ENCODE data around the gene TTLL6.
A peak's percentile ranks its signal among the peaks of the same experiment; 100 is the strongest.

Gene TTLL6

DNA sequence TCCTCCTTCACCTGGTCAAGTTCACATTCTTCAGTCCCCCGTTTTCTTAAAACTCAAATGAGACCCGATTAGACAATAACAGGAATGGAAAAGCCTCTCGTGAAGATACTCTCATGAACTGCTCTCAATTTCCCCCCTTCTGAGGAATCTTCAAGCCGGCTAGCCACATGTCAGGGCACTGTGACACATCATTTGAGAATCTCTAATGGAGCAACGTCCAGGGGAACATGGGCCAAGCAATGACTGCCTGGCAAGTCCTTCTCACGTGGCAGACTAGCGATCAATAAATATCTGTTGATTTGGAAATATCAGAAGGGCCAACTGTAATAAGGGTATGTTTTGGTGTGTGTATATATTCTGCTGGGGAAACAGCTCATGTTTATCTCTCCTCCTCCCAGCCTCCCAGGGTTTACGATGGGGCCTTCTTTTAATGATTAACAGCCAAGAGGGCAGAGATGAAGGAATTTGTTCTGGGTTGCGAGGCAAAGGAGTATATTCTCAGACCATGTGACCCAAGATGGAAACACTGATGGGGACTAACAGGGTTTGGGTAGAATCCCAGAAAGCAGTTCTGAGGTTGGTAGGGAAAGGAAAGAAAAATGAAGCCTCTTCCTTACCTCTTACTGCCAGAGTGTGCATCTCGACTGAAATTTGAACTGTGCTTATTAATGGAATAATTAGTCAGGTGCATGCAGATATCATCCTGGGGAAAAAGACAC lies 21.4 kb downstream of the TTLL6 start:
- H3K4me3 ChIP-seq (replicated peaks; ENCODE audit: low read depth, low read length): no peak overlapping the region
- peak; percentile 40 for DNase-seq (ENCODE audit: low read depth)
- TF ChIP-seq CTCF (IDR thresholded peaks at IDR 0.05; ENCODE audit: low read length, missing control alignments): no peak

- H3K4me3 ChIP-seq (replicated peaks; ENCODE audit: low read depth, low read length): no peak overlapping the region
- no peak for DNase-seq (ENCODE audit: low read depth)
- no peak for TF ChIP-seq CTCF (IDR thresholded peaks at IDR 0.05; ENCODE audit: low read length, missing control alignments)
Observed at GRCh38 chr17:48792033-48792798, 24.8 kb downstream of the TTLL6 start.

DNA sequence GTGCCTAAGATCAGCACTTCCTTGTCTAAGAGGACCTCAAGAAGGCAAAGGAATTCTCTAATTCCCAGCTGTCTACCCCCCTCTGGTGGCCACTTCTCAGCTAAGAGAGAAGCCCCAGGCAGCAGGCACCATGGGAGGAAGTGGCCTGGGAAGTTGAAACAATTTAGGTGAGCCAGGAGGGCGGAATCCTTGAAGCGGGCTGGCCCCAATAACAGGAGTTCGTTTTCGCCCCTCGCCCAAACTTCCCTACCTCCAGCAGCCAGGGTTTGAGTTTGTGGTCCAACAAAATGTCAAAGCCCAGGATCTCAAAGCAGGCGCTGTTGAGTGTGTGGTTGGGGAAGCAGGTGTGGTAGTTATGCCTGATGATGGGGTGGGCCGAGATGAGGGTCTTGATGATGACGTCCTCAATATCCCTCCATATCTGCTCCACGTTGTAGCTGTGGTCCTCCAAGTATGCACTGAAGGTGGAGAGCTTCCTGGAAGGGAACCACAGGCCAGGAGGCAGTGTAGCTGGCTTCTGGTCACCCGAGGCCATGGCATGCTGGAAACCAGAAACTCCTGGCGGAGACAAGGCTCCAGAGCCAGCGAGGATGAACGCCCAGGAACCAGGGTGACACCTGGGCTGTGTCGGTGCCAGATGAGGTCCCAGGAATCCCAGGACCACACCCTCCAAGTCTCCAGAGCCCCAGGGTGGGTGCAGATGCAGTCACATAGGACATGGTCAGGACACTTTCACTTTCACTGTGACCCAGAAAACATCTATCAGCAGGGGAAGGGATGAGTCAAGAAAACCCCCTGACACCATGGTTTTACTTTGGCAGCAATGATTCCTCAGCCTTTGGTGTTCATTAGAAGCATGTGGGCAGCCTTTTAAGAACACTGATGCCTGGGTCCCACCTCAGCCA lies 25.6 kb downstream of the TTLL6 start:
- DNase-seq (ENCODE audit: low read depth): peak; percentile 86
- peak; percentile 90 for TF ChIP-seq CTCF (IDR thresholded peaks at IDR 0.05; ENCODE audit: low read length, missing control alignments)
- H3K4me3 ChIP-seq (replicated peaks; ENCODE audit: low read depth, low read length): no peak overlapping the region

DNA sequence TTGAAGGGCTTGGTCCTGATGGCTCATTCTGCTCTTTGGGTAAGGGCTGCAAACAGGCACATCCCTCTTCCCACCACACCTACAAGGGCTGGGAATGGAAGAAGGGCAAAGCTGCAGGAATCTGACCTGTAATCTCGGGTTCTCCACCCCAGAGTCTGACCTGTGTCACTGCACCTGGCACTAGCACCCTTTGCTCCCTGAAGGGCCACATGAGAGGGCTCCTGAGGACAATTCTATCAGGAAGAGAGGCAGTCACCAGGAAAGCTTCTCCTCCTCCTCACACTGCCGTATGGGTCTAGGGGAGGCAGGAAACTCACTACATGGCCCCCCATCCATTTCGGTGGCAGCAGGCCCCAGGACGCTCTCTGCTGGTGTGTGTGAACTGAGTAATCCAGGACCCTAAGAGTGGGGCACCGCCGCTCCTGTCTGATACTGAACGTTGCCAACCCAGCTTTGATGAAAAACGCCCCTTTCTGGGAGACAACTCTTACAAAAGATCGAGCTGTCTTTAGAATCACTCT lies 26.4 kb downstream of the TTLL6 start:
- no peak for TF ChIP-seq CTCF (IDR thresholded peaks at IDR 0.05; ENCODE audit: low read length, missing control alignments)
- H3K4me3 ChIP-seq (replicated peaks; ENCODE audit: low read depth, low read length): no peak overlapping the region

GRCh38 chr17:48787828-48788227 lies 29.2 kb downstream of the TTLL6 start:
- no peak for TF ChIP-seq CTCF (IDR thresholded peaks at IDR 0.05; ENCODE audit: low read length, missing control alignments)
- H3K4me3 ChIP-seq (replicated peaks; ENCODE audit: low read depth, low read length): no peak overlapping the region
- DNase-seq (ENCODE audit: low read depth): no peak

More for the DNA sequence above, 26.4 kb downstream of the TTLL6 start:
- no peak for DNase-seq (ENCODE audit: low read depth)

DNA sequence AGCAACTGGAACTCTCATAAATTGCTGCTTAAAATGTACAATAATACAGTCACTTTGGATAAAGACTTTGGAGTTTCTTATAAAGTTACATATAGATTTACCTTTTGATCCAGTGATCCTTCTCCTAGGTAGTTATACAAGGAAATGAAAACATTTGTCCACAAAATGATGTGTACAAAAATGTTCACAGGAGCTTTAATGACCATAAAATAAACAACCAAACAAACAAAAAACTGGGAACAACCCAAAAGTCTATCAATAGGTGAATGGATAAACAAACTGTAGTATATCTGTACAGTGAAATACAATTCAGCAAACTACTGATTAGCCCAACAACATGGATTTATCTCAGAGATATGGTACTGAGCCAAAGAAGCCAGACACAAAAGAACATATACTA lies 37.6 kb downstream of the TTLL6 start:
- no peak overlapping the region for H3K4me3 ChIP-seq (replicated peaks; ENCODE audit: low read depth, low read length)
- DNase-seq (ENCODE audit: low read depth): no peak
- no peak for TF ChIP-seq CTCF (IDR thresholded peaks at IDR 0.05; ENCODE audit: low read length, missing control alignments)
